Vagina (tissue), 2 donors: Measurements from ENCODE around the gene STK35. TPM values are rescaled to one million over a fixed set of nuclear protein-coding genes. Genes with fewer than 3 reads are reported as not detected.

Source experiments
- DNase-seq, 2 donors: peaks; one replicate each; pipeline ENCODE4 v3.0.0-alpha.2; 2017; ENCODE audit errors: extremely low spot score in 2 of 2
- H3K27ac ChIP-seq: fragments of 200-600 bp; sonication (generic); one replicate; pipeline ENCODE4 v1.5.1; 2019
- H3K27me3 ChIP-seq: fragments of 200-600 bp; sonication (generic); one replicate; pipeline ENCODE4 v1.5.1; 2019
- H3K36me3 ChIP-seq, 2 donors: fragments of 200-600 bp; sonication (generic); one replicate each; pipeline ENCODE4 v1.5.1; 2017 to 2019
- H3K4me1 ChIP-seq: fragments of 200-600 bp; sonication (generic); one replicate; pipeline ENCODE4 v1.5.1; 2019
- H3K4me3 ChIP-seq, 2 donors: fragments of 200-600 bp; sonication (generic); 1 replicate in 1 of 2; 2 replicates in 1 of 2; pipeline ENCODE4 v1.5.1; 2016 to 2019
- H3K9me3 ChIP-seq: fragments of 200-600 bp; sonication (generic); one replicate; pipeline ENCODE4 v1.5.1; 2019
- POLR2A ChIP-seq, 2 donors: fragments of 450-650 bp; IDR thresholded peaks; one replicate each; pipeline ENCODE4 v1.6.1; 2017; ENCODE audit warnings: antibody characterized with exemption in 2 of 2, mild to moderate bottlenecking in 2 of 2, moderate library complexity in 2 of 2
- POLR2AphosphoS5 ChIP-seq, 2 donors: sonication (generic); formaldehyde crosslinking; IDR thresholded peaks; one replicate each; pipeline ENCODE4 v1.9.0; 2017; ENCODE audit warnings: antibody characterized with exemption in 2 of 2, mild to moderate bottlenecking in 2 of 2, low read depth in 1 of 2; ENCODE audit not compliant: insufficient read depth in 1 of 2
- intact Hi-C: fragments of 100-400 bp; cut with DNase I; formaldehyde crosslinking; loops from one replicate; pipeline ENCODE4 v1.15.1; 2023
- total RNA-seq: library from RNA; depleted of rRNA; stranded (reverse); fragments of >200 nt; gene quantifications from one replicate; pipeline ENCODE4 v1.2.3, GENCODE V29; 2016
- TF ChIP-seq, protein P1 (sequence below), 3 experiments: fragments of 450-650 bp in 2 of 3; fragments of 200-600 bp in 1 of 3; sonication (generic) in 1 of 3; IDR thresholded peaks; one replicate each; pipeline ENCODE4 v1.5.1; 2017 to 2019; ENCODE audit warnings: antibody characterized with exemption in 3 of 3, mild to moderate bottlenecking in 2 of 3, moderate library complexity in 2 of 3

STK35 gene
- total RNA-seq, 1 donor from 2014 or later, result 11.5 TPM

DNA sequence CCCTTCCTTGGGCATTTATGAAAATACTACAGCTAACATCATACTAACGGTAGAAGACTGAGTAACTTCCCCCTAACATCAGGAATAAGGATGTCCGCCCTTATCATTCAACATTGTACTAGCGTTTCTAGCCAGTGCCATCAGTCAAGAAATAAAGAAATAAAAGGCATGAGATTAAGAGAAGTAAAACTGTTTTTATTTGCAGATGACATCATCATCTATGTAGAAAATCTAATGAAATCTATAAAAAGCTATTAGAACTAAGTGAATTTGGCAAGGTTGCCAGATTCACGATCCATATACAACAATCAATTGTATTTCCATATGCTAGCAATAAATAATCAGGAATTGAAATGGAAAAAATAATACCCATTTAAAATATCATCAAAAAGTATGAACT lies 54.6 kb downstream of the STK35 start:
- intact Hi-C loops, result no loop called here
- no peak overlapping the region for H3K27ac ChIP-seq
- DNase-seq, result no peak
- H3K36me3 ChIP-seq, result no peaks in the 10 kb centered on the region
- TF ChIP-seq, protein P1, sequence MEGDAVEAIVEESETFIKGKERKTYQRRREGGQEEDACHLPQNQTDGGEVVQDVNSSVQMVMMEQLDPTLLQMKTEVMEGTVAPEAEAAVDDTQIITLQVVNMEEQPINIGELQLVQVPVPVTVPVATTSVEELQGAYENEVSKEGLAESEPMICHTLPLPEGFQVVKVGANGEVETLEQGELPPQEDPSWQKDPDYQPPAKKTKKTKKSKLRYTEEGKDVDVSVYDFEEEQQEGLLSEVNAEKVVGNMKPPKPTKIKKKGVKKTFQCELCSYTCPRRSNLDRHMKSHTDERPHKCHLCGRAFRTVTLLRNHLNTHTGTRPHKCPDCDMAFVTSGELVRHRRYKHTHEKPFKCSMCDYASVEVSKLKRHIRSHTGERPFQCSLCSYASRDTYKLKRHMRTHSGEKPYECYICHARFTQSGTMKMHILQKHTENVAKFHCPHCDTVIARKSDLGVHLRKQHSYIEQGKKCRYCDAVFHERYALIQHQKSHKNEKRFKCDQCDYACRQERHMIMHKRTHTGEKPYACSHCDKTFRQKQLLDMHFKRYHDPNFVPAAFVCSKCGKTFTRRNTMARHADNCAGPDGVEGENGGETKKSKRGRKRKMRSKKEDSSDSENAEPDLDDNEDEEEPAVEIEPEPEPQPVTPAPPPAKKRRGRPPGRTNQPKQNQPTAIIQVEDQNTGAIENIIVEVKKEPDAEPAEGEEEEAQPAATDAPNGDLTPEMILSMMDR (IDR thresholded peaks at IDR 0.05), result no peak
- no peak for TF ChIP-seq POLR2AphosphoS5 (IDR thresholded peaks at IDR 0.05; ENCODE audit: insufficient read depth in 1 of 2, low read depth in 1 of 2)
- no peak for TF ChIP-seq POLR2A (IDR thresholded peaks at IDR 0.05)
- H3K9me3 ChIP-seq, result no peaks in the 10 kb centered on the region
- H3K4me1 ChIP-seq, result peaks cover 12% of the 10 kb centered on the region
- no peaks in the 10 kb centered on the region for H3K27me3 ChIP-seq
- no peak overlapping the region for H3K4me3 ChIP-seq

- no peak for TF ChIP-seq POLR2AphosphoS5 (IDR thresholded peaks at IDR 0.05; ENCODE audit: insufficient read depth in 1 of 2, low read depth in 1 of 2)
- TF ChIP-seq POLR2A (IDR thresholded peaks at IDR 0.05), result no peak
- TF ChIP-seq, protein P1 (IDR thresholded peaks at IDR 0.05), result no peak
- DNase-seq, result no peak
- Histone ChIP-seq H3K9me3 (no peaks in the 10 kb centered on the region), H3K4me1 (peaks cover 4% of the 10 kb centered on the region), H3K4me3 (no peak overlapping the region), H3K27me3 (no peaks in the 10 kb centered on the region), H3K36me3 (no peaks in the 10 kb centered on the region), H3K27ac (no peak overlapping the region)
- intact Hi-C loops, result no loop called here
Observed at GRCh38 chr20:2156666-2157624, 55.3 kb downstream of the STK35 start.

DNA sequence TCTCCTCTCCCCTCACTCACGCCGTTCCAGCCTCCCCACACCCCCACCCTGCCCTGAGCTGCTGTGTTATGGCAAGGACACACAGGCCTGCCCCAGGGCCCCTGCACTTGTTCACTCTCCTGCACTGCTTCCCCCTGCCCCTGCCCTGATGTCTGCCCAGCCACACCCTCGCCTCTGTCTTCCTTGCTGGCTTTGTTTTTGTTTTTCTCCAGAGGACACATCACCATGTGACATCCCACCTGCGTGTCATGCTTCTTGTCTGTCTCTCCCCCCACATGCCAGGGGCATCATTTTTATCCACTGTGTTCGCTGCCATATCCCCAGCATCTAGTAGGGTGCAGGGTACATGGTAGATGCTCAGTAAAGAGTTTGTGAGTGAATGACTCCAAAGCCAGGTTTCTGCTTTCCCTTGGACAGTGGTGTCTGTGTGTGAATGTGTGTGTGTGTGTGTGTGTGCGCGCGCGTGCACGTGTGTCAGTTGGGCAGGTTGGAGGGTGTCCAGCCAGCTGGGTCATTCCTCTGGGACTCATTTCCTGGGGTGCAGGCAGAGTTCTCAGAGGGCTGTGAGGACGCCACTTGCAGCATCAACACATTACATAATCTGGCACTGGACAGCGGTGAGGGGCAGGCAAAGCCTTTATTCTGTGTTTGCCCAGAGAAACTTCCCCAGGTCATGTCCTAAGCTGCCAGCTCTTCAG lies 60.6 kb downstream of the STK35 start:
- Histone ChIP-seq H3K9me3 (no peaks in the 10 kb centered on the region), H3K27ac (no peak overlapping the region), H3K4me1 (no peaks in the 10 kb centered on the region), H3K36me3 (no peaks in the 10 kb centered on the region), H3K4me3 (no peak overlapping the region), H3K27me3 (no peaks in the 10 kb centered on the region)
- no peak for DNase-seq
- TF ChIP-seq, protein P1 (IDR thresholded peaks at IDR 0.05), result no peak
- TF ChIP-seq POLR2AphosphoS5 (IDR thresholded peaks at IDR 0.05; ENCODE audit: insufficient read depth in 1 of 2, low read depth in 1 of 2), result no peak
- TF ChIP-seq POLR2A (IDR thresholded peaks at IDR 0.05), result no peak
- intact Hi-C loops, result no loop called here

GRCh38 chr20:2162823-2163166 lies 61.2 kb downstream of the STK35 start:
- Histone ChIP-seq H3K4me3 (no peak overlapping the region), H3K4me1 (no peaks in the 10 kb centered on the region), H3K27me3 (no peaks in the 10 kb centered on the region), H3K9me3 (no peaks in the 10 kb centered on the region), H3K36me3 (no peaks in the 10 kb centered on the region), H3K27ac (no peak overlapping the region)
- TF ChIP-seq POLR2AphosphoS5 (IDR thresholded peaks at IDR 0.05; ENCODE audit: insufficient read depth in 1 of 2, low read depth in 1 of 2), result no peak
- TF ChIP-seq POLR2A (IDR thresholded peaks at IDR 0.05), result no peak
- TF ChIP-seq, protein P1 (IDR thresholded peaks at IDR 0.05), result no peak
- intact Hi-C loops, result no loop called here
- no peak for DNase-seq
